ENCODE data around the gene TRAPPC11. TPM values are rescaled to one million over a fixed set of nuclear protein-coding genes. Genes with fewer than 3 reads are reported as not detected.

TRAPPC11 gene
- total RNA-seq, 2 donors from 2014 or later, result 31.5 to 37.2 TPM

- Mint-ChIP-seq H3K9me3 (no peaks in the 10 kb centered on the region), H3K36me3 (no peaks in the 10 kb centered on the region), H3K27ac (no peak overlapping the region)
- ATAC-seq (no peak), DNase-seq (ENCODE audit: low spot score in 2 of 2) (no peak)
Observed at GRCh38 chr4:183760326-183760725, 101.2 kb downstream of the TRAPPC11 start.

Other genes with a start within 250 kb of the TRAPPC11 start
- 10 to 100 TPM; 22.1 to 34.1 TPM for gene CDKN2AIP, start 214.7 kb upstream of the TRAPPC11 start, total RNA-seq
- gene ING2, start 154.2 kb upstream of the TRAPPC11 start, total RNA-seq, result 10 to 100 TPM; 18.8 to 21.3 TPM
- 10 to 100 TPM; 14.2 to 16.7 TPM for gene RWDD4, start 108 bp upstream of the TRAPPC11 start, total RNA-seq
- gene STOX2, start 246.0 kb downstream of the TRAPPC11 start, total RNA-seq, result not detected

All from activated naive CD4-positive, alpha-beta T cell treated with anti-CD3 and anti-CD28 coated beads, Interleukin-2, amount 50 U/mL, for 72 hours (primary cell).